Adipocyte (in vitro differentiated cells): ENCODE results near the gene SORD.
"Not testable (repeated sequence)": the region's sequence is repeated elsewhere in the genome, so short reads cannot be mapped to it uniquely, and the experiment has no call there.

Experiments used
- DNase-seq: peaks from one replicate; pipeline ENCODE4 v3.0.0-alpha.2; 2015; ENCODE audit warnings: low read depth
- H3K27me3 ChIP-seq: replicated peaks from 2 replicates; pipeline ENCODE4 v1.7.0; 2013; ENCODE audit warnings: mild to moderate bottlenecking, low read length, moderate library complexity; ENCODE audit not compliant: control insufficient read depth, insufficient read depth
- H3K36me3 ChIP-seq: 2 replicates; pipeline ENCODE4 v1.7.0; 2013; ENCODE audit warnings: low read length, mild to moderate bottlenecking, moderate library complexity; ENCODE audit not compliant: control insufficient read depth, insufficient read depth, severe bottlenecking
- H3K4me1 ChIP-seq: 2 replicates; pipeline ENCODE4 v1.7.0; 2013; ENCODE audit warnings: mild to moderate bottlenecking, low read length, moderate library complexity; ENCODE audit not compliant: control insufficient read depth, insufficient read depth
- H3K4me3 ChIP-seq: 2 replicates; pipeline ENCODE4 v1.7.0; 2013; ENCODE audit warnings: mild to moderate bottlenecking, low read length, moderate library complexity
- H3K9ac ChIP-seq: 2 replicates; pipeline ENCODE4 v1.7.0; 2013; ENCODE audit warnings: mild to moderate bottlenecking, low read length, moderate library complexity
- H3K9me3 ChIP-seq: 2 replicates; pipeline ENCODE4 v1.7.0; 2013; ENCODE audit warnings: mild to moderate bottlenecking, low read length, moderate library complexity; ENCODE audit not compliant: control insufficient read depth

SORD gene

GRCh38 chr15:45026651-45027190 is 3.7 kb downstream of the SORD start:
- Histone ChIP-seq H3K4me1 (peaks cover 13% of the 10 kb centered on the region), H3K9me3 (no peaks in the 10 kb centered on the region), H3K4me3 (no peak overlapping the region), H3K9ac (no peak overlapping the region), H3K36me3 (no peaks in the 10 kb centered on the region), H3K27me3 (no peaks in the 10 kb centered on the region)
- no peak for DNase-seq

DNA sequence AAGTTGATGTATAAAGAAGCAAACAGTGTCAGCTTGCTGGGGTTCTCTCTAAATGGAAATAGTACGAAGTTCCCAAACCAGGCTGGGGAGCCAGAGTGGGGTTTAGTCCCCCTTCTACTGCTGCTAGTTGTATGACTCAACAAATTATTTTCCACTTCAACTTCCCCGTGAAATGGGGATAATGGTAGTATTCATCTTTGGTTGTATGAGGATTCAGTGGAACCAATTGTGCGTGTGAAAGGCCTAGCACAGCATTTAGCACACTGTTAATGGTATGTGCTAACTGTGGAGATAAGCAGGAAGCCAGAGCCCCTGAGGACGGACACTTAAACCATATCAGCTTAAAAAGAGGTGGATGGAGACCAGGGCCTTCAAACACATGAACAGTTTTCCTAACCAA is 4.2 kb downstream of the SORD start:
- no peak overlapping the region for H3K4me3 ChIP-seq
- no peak for DNase-seq
- no peak overlapping the region for H3K9ac ChIP-seq
- H3K27me3 ChIP-seq: no peaks in the 10 kb centered on the region
- H3K9me3 ChIP-seq: no peaks in the 10 kb centered on the region
- H3K4me1 ChIP-seq: peaks cover 12% of the 10 kb centered on the region
- no peaks in the 10 kb centered on the region for H3K36me3 ChIP-seq

DNA sequence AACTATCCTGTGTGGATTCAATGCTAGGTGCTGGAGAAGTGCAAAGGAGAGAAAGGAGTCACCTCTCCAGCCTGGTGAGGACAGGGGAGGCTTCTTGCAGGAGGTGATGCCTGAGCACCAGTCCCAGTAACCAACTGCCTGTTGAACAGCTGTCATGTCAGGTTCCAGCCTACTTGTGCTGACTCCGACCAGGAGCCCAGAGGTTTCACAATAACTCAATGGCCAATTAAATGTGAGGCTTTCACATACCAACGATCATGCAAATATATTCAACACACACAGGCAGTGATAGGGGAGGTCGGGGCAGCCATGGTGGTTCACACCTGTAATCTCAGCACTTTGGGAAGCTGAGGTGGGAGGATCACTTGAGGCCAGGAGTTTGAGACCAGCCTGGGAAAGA is 7.7 kb downstream of the SORD start:
- DNase-seq: no peak
- no peak overlapping the region for H3K4me3 ChIP-seq
- H3K9ac ChIP-seq: no peak overlapping the region
- H3K9me3 ChIP-seq: no peaks in the 10 kb centered on the region
- H3K36me3 ChIP-seq: no peaks in the 10 kb centered on the region
- no peaks in the 10 kb centered on the region for H3K4me1 ChIP-seq
- H3K27me3 ChIP-seq: no peaks in the 10 kb centered on the region

DNA sequence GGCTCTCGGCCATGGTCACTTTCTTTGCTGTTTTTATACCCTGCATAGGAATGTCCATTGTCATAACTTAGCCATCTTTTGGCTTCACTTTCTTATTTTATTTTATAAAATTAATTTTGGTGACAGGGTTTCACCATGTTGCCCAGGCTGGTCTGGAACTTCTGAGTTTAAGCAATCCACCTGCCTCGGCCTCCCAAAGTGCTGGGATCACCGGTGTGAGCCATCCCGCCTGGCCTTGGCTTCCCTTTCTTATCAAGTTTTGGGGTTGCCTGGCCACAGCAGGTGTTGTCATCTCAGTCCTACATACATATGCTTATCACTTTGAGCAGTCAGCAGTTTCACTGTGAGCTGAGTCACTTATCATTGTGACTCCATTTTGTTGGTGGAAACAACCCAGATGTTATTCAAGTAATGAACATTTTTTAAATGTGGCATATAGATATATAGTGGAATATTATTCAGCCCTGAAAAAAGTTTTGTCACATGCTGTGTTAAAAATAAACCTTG is 8.6 kb downstream of the SORD start:
- not testable (repeated sequence) for H3K36me3 ChIP-seq, H3K9ac ChIP-seq, H3K27me3 ChIP-seq, DNase-seq, H3K4me3 ChIP-seq, H3K4me1 ChIP-seq, H3K9me3 ChIP-seq

GRCh38 chr15:45032501-45032900 is 9.5 kb downstream of the SORD start:
- H3K9me3 ChIP-seq, DNase-seq, H3K4me1 ChIP-seq, H3K27me3 ChIP-seq, H3K9ac ChIP-seq, H3K36me3 ChIP-seq, H3K4me3 ChIP-seq: not testable (repeated sequence)

DNA sequence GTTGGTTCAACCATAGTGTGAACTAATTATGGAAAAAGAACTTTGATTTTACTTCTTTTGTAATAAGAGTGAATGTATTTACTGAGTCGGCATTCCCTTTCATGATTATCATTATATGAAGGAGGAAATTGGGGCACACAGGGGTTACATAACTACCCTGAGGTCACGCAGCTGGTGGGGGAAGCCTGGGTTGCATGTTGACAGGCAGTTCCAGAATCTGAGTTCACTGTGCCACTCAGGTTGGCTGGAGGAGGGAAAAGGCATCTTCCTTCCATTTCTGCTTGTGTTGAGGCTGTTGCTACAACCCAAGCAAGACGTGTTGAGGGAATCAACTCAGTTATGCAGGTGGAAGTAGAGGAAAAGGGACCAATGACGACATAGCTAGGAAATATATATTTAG is 11.1 kb downstream of the SORD start:
- not testable (repeated sequence) for H3K4me1 ChIP-seq, H3K9me3 ChIP-seq, H3K27me3 ChIP-seq, DNase-seq, H3K4me3 ChIP-seq, H3K9ac ChIP-seq, H3K36me3 ChIP-seq

GRCh38 chr15:45034600-45035375 is 11.8 kb downstream of the SORD start:
- H3K36me3 ChIP-seq, H3K27me3 ChIP-seq, H3K9ac ChIP-seq, H3K4me1 ChIP-seq, H3K9me3 ChIP-seq, DNase-seq, H3K4me3 ChIP-seq: not testable (repeated sequence)

DNA sequence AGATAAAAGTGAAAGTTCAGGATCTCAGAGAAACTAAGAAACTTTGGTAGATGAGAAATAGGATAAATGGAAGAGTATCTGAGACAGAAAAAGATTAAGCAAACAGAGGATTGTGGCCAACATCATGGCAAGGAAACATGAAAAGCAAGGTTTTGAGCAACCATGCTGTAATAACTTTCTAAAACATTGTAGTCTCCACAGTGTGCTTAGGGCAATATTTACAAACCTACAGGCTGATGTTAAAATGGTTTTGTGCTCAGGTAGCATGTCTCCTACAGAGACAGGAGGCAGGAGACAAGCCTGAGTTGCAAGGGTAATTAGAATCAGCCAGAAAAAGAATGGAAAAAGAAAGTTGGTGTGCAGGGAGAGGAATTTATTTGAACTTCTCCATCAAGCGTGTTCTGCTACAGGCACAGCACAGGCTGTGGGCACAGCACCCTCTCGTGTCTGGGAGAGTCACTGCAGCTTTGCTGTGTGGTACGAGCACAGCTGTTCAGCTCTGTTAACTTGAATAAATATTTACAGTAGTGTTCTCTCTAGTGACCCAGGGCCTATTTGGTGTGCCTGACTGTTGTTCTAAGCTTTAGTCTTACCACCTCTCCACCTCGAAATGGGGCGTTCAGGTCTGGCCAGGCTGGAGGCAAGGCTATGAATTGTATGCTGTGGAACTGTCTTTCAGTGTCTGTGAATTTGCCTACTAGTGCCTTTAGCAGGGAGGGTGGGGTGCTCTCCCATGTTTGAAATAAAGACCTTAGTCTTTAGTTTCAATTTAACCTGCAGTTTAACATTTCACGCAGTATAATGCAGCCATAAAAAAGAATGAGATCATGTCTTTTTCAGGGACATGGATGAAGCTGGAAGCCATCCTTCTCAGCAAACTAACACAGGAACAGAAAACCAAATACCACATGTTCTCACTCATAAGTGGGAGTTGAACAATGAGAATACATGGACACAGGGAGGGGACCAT is 14.1 kb downstream of the SORD start:
- H3K4me3 ChIP-seq, H3K27me3 ChIP-seq, H3K9me3 ChIP-seq, H3K4me1 ChIP-seq, H3K9ac ChIP-seq, H3K36me3 ChIP-seq: not testable (repeated sequence)
- peak; percentile 81 for DNase-seq

DNA sequence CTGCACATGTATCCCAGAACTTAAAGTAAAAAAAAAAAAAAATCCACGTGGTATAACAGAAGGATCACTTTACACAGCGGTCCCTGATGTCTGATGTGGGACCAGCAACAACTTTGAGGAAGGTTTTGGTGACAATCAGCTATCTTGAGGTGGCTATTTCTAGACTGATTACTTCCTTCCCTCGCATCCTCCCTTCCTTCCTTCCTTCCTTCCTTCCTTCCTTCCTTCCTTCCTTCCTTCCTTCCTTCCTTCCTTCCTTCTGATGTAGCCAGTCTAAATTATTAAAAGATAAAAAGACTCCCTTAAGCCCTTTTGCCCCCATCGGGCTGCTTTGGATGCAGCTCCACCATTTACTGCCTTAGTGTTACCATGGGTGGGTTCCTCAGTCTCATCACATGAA is 14.9 kb downstream of the SORD start:
- no peak for DNase-seq
- H3K9me3 ChIP-seq: no peaks in the 10 kb centered on the region
- H3K4me3 ChIP-seq: no peak overlapping the region
- no peaks in the 10 kb centered on the region for H3K36me3 ChIP-seq
- peaks cover 8% of the 10 kb centered on the region for H3K4me1 ChIP-seq
- H3K27me3 ChIP-seq: no peaks in the 10 kb centered on the region
- no peak overlapping the region for H3K9ac ChIP-seq

- H3K9me3 ChIP-seq, H3K36me3 ChIP-seq, DNase-seq, H3K4me1 ChIP-seq, H3K9ac ChIP-seq, H3K27me3 ChIP-seq, H3K4me3 ChIP-seq: not testable (repeated sequence)
These were observed 17.4 kb downstream of the SORD start for GRCh38 chr15:45040396-45040795.

- H3K9me3 ChIP-seq, H3K27me3 ChIP-seq, DNase-seq, H3K4me3 ChIP-seq, H3K9ac ChIP-seq, H3K36me3 ChIP-seq, H3K4me1 ChIP-seq: not testable (repeated sequence)
These were observed 18.5 kb downstream of the SORD start for GRCh38 chr15:45041538-45041937.
